HG03095 (cell line): ENCODE data around the gene CPLX3.

Experiments used
- ATAC-seq: cut with Tn5 transposase; IDR thresholded peaks from one replicate; pipeline ENCODE4 v1.9.1; 2021; ENCODE audit warnings: moderate library complexity; ENCODE audit not compliant: unreplicated experiment

CPLX3 gene

GRCh38 chr15:74788042-74788682, 38.3 kb upstream of the CPLX3 start:
- no peak for ATAC-seq

- ATAC-seq = no peak
Measured at GRCh38 chr15:74788683-74789151, 37.7 kb upstream of the CPLX3 start.

DNA sequence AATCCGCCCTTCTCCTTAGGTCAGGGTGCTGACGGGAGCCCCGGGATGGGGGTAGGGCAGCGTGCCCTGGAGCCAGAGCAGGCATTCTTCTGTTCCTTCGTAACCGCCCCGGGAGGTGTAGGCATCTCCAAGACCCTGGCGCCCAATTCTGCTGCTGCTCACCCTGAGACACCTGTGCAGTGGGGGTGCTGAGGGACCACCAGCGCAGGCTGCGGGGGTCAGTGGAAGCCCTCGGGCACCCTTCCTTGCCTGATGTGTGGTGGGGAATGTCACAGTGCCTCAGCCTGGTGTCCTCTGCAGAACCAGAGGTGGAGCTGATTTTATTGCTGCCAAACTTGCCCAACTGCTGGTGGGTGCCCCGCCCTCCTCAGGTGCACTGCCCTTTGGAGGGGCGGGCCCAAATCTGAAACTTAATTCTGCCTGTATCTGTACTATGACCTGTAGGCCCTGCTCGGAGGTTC, 37.2 kb upstream of the CPLX3 start:
- ATAC-seq = no peak

DNA sequence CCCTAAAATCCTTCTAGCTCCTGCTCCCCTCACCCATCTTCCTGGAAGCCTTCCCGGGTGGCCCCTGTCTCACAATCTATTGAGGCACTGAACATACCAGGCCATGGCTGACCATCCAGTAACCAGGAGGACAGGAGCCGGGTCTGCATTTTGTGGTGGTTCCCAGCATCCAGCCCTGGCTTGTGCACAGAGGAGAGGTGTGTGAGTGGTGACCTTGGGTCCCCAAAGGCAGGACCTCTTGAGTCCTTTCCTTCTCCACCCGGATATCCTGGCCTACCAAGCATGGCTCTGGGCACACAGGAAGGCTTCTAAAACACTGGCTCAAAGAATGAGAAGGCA, 36.7 kb upstream of the CPLX3 start:
- ATAC-seq = no peak

DNA sequence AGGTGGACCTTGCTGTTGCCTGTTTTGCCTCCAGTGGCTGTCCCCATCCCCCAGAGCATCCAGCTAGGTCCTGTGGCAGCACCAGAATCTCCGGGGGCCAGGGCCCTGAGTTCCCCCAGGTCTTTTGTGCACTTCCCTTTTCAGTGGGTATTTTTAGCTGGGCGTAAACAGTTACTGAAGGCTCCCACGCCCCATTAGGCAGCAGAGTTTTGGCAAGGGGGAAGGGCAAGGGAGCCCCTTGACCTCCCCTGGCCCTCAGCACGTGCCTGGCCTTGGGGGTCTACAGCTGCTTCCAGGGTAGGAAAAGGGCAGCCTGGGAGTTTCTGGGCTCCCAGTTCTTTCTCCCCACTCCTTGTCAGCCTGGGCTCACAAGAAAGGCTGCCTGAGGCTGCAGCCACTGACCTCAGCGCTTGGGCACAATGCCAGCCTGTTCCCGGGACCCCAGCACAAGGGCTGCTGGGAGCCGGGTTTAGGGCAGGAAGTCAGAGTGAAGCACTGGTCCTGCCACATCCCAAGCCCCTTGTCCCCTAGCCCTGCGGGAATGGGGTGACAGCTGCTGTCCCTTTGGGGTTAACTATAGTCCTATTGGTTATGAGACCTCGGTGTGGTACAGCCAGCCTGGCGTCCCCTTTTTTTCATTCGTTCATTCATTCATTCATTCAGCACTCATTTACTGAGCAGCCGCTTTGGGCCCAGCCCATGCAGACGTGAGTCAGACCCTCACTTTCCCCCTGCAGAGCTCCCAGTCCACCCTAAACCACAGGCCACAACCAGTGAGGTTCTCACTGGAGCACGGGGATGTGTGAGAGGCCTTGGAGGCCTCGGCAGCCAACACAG, 36.1 kb upstream of the CPLX3 start:
- no peak for ATAC-seq

DNA sequence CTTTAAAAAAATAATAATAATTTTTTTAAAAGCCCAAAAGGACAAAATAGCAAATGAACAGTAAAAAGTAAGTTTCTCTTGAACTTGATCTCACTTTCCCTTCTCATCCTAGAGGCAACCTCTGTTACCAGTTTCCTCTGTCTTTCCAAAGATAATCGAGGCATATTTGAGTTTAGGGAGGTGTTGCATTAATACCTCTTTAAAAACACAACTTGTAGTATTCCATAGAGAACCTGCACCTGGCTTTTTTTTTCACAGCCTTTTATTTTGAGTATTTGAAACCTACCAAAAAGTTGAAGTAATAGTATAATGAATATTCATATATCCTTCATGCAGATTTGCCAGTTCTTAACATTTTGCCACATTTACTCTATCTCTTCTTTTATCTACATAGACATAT, 35.4 kb upstream of the CPLX3 start:
- no peak for ATAC-seq

DNA sequence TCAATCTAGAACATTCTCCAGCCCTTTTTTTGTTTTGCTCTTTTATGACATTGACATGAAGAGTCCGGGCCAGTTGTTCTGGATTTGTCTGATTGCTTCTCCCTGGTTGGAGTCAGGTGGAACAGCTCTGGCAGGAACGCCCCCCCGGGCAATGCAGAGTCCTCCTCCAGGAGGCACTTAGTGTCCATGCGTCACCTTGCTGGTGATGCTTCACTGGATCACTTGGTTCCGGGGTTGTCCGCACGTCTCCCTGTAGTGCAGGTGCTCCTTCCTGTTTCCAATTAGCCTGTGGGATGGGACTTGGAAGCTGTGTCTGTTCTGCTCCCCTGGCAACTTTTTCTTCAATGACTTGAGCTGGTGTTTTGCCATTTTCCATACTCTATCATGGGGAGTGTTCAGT, 34.8 kb upstream of the CPLX3 start:
- ATAC-seq = no peak

- no peak for ATAC-seq
Measured at GRCh38 chr15:74792227-74793016, 34.0 kb upstream of the CPLX3 start.

DNA sequence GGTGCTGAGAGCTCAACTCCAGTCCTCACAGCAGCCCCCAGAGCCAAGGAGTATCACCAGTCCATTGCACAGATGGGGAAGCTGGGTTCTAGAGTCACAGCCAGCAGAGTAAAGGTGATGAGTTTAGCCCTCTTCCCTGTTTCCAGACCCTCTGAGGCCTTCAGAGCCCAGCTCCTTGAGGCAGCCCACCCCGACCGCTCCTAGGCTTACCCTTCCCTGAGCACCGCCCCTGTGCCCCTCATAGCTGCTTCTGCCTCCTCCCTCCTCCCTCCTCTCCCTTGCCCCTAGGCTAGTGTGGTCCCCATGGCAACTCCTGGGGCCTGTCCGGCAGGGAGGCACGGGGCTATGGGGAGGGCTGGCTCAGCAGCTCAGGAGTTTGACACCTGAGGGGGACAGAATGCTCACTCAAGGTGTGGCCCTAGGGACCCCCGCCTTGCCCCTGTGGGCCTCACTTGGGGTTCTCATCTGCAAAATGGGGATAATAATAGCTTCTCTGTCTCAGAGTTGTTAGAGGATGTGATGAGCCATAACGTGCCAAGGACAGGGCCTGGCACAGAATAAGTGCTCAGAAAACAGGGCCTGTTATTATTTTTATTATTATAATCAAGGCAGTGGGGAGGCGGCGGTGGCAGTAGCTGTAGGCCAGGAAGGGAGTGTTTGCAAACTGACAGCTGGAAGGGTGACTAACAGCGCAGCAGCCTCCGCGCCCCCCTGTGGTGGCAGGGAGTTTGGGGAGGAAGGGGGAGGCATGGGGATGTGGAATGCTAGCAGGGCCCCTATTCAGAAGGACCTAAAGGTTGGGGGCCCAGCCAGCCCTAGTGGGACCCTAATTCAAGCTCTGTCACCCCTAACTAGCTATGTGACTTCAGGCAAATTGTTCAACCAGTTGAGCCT, 33.0 kb upstream of the CPLX3 start:
- ATAC-seq = no peak

- no peak for ATAC-seq
Measured at GRCh38 chr15:74794248-74794969, 32.0 kb upstream of the CPLX3 start.

GRCh38 chr15:74794970-74795349, 31.5 kb upstream of the CPLX3 start:
- ATAC-seq = no peak

DNA sequence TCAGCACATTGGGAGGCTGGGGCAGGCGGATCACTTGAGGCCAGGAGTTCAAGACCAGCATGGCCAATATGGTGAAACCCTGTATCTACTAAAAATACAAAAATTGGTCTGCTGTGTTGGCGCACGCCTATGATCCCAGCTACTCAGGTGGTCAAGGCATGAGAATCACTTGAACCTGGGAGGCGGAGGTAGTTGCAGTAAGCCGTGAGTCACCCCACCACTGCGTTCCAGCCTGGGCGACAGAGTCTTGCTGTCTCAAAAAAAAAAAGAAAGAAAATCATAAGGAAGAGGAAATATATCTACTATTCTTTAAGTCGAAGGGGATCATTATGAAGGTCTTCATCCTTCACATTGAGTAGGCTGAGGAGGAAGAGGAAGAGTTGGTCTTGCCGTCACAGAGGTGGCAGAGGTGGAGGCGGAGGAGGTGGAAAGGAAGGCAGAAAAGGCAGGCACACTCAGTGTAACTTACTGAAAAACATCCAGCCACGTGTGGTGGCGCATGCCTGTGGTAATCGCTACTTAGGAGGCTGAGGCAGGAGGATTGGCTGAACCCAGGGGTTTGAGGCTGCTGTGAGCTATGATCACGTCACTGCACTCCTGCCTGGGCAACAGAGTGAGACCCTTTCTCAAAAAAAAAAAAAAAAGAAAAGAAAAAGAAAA, 30.3 kb upstream of the CPLX3 start:
- ATAC-seq = no peak

DNA sequence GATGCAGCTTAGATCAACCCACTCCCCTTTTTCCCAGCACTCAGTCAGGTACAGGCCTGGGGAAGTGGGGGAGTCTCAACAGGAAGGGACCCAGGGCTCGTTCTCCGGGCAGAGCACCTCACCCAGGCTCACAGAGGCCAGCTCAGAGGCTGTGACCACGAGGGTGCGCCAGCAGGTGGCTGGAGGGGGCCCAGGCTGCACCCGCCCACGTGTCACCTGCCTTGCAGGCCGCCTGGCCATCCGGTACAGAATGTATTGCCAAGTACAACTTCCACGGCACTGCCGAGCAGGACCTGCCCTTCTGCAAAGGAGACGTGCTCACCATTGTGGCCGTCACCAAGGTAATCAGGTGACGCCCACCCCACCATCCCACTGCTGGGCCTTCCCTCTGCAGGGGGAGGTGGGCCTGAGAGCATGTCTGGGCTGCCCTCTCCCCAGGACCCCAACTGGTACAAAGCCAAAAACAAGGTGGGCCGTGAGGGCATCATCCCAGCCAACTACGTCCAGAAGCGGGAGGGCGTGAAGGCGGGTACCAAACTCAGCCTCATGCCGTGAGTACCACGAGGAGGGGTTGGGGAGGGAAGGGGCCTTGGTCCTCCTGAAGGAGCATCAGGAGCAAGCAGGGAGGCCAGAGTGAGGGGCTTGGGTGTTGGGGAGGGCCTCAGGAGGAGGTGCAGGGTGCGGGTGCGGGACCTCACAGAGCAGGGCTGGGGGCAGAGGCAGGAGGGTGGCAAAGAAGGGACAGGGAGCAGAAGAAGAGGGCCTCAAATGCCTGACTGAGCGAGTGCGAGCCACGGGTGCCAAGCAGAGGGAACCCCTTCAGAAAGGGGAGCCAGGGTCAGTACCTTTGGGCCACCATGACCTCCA, 27.8 kb upstream of the CPLX3 start:
- no peak for ATAC-seq

- ATAC-seq = no peak
Measured at GRCh38 chr15:74799255-74799855, 27.1 kb upstream of the CPLX3 start.

GRCh38 chr15:74799856-74800558, 26.4 kb upstream of the CPLX3 start:
- peak; percentile 66 for ATAC-seq

DNA sequence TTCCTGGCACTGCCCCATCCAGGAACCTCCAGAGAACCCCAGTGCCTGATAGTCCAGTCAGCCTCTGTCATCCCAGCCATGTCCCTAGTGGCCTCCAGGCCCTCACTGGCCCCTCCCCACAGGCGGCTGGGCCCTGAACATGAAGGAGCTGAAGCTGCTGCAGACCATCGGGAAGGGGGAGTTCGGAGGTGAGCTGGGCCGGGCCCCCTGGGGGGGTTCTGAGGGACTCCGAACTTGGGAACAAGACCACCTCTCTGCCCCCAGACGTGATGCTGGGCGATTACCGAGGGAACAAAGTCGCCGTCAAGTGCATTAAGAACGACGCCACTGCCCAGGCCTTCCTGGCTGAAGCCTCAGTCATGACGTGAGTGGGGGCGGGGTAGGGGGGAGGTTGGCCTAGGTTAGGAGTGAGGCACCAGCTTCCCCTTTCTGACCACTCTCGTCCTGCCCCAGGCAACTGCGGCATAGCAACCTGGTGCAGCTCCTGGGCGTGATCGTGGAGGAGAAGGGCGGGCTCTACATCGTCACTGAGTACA, 25.8 kb upstream of the CPLX3 start:
- ATAC-seq = no peak

- ATAC-seq = no peak
Measured at GRCh38 chr15:74801311-74801997, 25.0 kb upstream of the CPLX3 start.
